DMS79 (cell line): ENCODE results near the gene KLF8.
"Not testable (repeated sequence)": the region's sequence is repeated elsewhere in the genome, so short reads cannot be mapped to it uniquely, and the experiment has no call there.

Experiments used
- DNase-seq: peaks from one replicate; lab custom pipeline; 2025; lab: John Stamatoyannopoulos, UW

Gene KLF8

GRCh38 chrX:56232221-56233082, at the start of gene KLF8:
Gene KLF8 (plus strand): TSS chrX:56232356. CDS start chrX:56233335, 979 bp downstream.
- DNase-seq, result peak; percentile 59

DNA sequence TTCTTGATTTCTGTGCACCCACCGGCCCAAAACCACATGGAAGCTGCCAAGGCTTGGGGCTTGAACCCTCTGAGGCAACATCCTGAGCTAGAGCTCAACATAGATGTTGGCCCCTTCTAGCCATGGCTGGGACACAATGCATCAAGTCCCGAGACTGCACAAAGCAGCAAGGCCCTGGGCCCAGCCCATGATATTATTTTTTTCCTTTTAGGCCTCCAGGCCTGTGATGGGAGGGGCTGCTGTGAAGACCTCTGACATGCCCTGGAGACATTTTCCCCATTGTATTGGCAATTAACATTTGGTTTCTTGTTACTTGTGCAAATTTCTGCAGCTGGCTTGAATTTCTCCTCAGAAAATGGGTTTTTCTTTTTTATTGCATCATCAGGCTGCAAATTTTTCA, 25.2 kb upstream of the KLF8 start:
- not testable (repeated sequence) for DNase-seq

DNA sequence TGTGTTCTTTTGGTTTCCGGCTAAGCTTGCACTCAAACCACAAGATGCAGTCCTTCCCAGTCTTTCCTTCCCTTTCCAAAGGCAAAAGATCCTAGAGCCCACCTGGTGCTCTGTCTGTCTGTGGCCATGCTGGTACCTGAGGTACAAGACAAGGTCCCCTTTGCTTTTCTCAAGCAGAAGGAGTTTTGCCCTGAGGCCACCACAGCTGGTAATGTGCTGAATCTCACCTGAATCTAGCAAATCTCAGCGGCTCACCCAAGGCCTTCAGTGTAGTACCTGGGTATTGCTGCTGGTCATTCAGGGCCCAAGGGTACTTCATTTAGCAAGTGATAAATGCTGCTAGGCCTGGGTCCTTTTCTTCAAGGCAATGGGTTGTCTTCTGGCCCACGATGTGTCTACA, 20.5 kb upstream of the KLF8 start:
- DNase-seq, result no peak

DNA sequence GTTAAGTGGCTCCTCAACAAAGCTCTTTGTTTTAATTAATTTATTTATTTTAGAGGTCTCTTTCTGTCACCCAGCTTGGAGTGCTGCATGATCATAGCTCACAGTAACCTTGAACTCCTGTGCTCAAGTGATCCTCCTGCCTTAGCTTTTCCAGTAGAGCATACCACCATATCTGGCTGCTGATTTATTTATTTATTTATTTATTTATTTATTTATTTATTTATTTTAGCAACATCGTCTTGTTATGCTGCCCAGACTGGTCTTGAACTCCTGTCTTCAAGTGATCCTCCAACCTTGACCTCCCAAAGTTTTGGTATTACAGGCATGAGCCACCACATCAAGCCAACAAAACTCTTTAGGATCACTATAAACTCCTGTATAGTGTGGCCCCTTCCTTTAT, 15.8 kb upstream of the KLF8 start:
- DNase-seq, result no peak

DNA sequence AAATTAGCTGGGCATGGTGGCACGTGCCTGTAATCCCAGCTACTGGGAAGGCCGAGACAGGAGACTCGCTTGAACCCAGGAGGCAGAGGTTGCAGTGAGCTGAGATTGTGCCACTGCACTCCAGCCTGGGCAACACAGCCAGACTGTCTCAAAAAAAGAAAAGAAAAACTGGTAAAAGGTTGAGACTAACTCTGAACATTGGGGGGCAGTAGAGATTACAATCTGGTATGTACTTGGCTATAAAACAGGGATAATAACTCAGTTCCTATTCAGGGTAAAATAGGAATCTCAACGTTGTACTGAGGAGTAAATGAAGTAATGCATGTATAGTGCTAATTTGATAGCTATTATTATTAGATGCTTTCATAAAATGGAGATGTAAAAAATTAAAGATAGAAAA, 12.5 kb upstream of the KLF8 start:
- DNase-seq, result no peak

- no peak for DNase-seq
These were observed 11.1 kb upstream of the KLF8 start for GRCh38 chrX:56221101-56221500.

GRCh38 chrX:56222473-56223000, 9.6 kb upstream of the KLF8 start:
- no peak for DNase-seq

GRCh38 chrX:56226980-56227379, 5.2 kb upstream of the KLF8 start:
- DNase-seq, result no peak

DNA sequence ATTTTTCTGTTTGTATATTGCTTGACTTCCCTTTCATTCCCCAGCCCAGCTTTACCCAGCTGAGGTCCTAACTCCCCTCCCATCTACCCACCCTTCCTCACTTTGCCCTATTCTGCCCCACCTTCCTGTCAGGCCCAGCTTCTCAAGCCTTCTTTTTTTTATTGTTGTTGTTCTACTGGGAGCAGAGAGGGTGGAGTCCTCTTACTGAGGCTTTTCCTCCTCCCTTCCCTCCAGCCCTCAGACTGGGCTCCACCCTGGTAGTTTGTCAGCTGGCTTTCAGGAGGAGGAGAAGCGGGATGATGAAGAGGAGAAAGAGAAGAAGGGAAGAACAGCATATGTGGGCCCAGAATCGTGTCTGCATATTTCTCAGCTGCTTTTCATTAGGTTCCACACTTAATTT, 3.2 kb upstream of the KLF8 start:
- DNase-seq, result no peak

- DNase-seq, result peak; percentile 15
These were observed 542 bp upstream of the KLF8 start for GRCh38 chrX:56231537-56232090.

GRCh38 chrX:56233100-56233499, 944 bp downstream of the KLF8 start:
- no peak for DNase-seq

- peak; percentile 62 for DNase-seq
These were observed 1.5 kb downstream of the KLF8 start for GRCh38 chrX:56233682-56234081.

DNA sequence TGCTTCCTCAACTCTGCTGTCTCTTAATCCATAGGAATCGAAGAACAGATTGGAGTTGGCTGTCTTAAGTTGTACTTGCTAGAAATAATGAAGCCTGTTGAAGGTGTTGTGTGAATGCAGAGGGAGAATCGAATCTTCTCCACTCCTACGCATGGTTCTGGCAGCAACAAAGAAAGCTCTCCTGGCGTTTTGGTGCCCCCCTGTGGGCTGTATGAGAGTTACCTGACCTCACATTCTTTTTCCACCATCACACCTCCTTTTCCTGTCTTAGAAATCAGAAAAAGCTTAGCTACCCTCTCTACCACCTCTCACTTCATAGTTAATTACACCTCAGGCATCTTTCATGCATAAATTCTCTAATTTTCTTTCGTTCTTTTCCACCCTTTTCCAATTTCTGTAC, 16.3 kb downstream of the KLF8 start:
- peak; percentile 8 for DNase-seq

GRCh38 chrX:56253832-56254703, 21.9 kb downstream of the KLF8 start:
- DNase-seq, result no peak

DNA sequence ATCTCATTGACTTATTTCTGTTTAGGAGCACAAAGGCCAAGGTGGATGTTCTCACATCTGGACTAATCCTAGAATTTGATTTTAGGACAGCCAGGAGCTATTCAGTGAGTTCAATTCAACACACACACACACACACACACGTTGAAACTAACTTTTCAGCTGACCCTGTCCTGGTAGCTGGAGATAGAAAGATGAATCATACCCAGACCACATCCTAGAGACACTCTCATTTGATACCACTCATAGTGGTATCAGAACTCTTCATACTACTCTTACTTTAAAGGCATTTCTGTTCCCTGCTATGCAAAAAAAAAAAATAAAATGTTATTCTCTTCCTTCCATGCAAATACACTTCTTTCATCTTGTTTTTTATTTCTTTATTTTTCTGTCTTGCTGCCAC, 36.7 kb downstream of the KLF8 start:
- no peak for DNase-seq

DNA sequence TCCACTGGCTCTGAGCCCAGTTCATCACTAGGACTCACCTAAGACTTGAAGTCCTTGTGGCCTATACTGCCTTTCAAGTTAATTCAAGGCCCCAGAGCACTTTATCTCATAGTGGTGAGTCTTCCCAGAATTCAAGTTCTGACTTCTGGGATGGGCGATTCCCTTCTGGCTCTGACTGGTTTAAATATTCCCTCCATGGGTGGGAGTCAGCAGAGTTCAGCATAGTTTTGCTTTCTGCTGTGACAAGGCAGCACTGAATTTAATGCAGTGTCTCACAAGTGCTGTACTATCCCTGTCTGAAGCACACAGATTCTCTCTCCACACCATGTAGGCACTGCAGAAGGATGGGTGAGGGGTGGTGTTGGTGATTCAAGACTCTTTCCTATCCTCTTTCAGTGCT, 46.5 kb downstream of the KLF8 start:
- no peak for DNase-seq

GRCh38 chrX:56279863-56280262, 47.7 kb downstream of the KLF8 start:
- no peak for DNase-seq

DNA sequence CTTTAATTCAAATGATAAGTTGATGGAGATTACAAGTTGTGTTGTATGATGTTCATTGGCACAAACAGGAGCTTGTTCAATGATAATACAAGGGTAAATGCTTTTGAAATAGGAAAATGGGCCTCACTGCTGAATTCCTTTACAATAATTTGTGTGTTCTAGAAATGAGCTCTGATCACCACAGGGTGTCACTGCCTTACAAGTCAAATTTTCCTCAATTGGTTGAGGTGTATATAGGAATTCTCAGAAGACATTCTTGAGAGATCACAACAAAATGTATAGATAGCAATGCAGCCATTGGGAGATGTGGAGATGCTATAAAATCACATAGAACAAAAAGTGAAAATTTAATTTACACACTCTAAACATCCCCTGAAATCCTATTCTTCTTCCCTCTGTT, 49.6 kb downstream of the KLF8 start:
- DNase-seq, result no peak

DNA sequence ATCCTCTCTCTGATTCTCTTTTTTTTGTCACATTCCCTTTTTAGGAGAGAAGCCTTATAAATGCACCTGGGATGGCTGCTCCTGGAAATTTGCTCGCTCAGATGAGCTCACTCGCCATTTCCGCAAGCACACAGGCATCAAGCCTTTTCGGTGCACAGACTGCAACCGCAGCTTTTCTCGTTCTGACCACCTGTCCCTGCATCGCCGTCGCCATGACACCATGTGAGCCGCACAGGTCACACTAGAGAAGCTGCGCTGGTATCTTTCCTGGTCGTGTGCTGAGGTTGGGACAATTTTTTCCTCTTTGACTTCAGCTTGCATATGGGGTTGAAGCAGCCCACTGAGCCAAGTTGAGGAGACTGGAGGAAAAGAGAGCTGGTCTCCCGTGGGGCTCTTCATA, 52.1 kb downstream of the KLF8 start:
- DNase-seq, result no peak

DNA sequence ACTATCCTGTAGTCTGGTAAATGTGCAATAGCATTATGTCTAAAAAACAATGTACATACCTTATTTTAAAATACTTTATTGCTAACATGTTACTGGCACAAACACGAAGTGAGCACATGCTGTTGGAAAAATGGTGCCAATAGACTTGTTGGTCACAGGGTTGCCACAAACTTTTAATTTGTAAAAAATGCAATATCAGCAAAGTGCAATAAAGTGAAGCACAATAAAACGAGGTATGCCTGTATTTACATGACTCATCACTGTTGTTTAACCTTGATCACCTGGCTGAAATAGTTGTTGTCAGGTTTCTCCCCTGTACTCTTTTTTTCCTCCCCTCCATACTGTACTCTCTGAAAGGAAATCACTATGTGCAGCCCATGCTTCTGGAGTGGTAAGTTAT, 56.5 kb downstream of the KLF8 start:
- DNase-seq, result no peak

DNA sequence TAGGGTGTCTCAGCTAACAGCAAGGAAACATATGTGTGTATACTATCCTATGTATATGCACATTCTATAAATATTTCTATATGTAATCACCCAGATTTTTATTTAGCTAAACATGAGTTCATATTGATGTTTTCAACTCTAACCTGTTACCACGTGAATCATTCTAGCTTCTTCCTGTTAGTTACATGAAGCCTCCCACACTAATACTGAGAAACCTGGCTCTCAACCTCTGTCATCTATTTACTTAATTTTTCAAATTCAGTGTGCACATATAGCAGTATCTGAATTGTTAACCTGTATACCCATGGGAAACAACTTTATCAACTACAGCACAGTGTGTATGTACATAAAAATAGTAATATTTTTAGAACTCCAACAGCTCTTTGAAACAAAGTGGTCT, 57.3 kb downstream of the KLF8 start:
- DNase-seq, result no peak

GRCh38 chrX:56308726-56309125, 76.6 kb downstream of the KLF8 start:
- DNase-seq, result no peak

DNA sequence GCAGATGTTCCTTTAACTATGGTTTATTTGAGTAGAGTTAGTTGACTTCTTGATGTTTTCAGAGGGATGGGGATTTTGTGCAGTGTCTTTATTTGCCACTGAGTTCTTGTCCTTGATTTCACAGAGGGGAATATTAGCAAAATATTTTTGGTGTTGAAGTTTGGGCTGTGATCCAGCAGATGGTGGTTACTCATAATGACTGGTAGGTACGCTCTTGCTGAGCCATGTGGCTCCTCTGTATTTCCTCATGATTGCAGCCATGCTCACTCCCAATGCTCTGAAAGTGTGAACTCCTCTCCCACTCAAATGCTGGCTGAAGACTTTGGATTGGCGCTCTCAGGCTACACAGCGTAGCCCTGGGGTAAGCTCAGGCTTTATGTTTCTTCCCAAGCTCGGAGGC, 77.7 kb downstream of the KLF8 start:
- no peak for DNase-seq
